Occipital lobe (tissue), 2 donors: ENCODE data around the gene ARHGEF11. TPM values are rescaled to one million over a fixed set of nuclear protein-coding genes. Genes with fewer than 3 reads are reported as not detected.
"Not testable (repeated sequence)": the region's sequence is repeated elsewhere in the genome, so short reads cannot be mapped to it uniquely, and the experiment has no call there.

Source experiments
- DNase-seq: peaks from one replicate; lab custom pipeline; 2025; lab: John Stamatoyannopoulos, UW
- total RNA-seq: library from RNA; depleted of rRNA; stranded (reverse); fragments of >200 nt; gene quantifications from one replicate; pipeline ENCODE4 v1.2.3, GENCODE V29; 2014

Gene ARHGEF11
- total RNA-seq, 1 donor from 2014 or later: 38.4 TPM

DNA sequence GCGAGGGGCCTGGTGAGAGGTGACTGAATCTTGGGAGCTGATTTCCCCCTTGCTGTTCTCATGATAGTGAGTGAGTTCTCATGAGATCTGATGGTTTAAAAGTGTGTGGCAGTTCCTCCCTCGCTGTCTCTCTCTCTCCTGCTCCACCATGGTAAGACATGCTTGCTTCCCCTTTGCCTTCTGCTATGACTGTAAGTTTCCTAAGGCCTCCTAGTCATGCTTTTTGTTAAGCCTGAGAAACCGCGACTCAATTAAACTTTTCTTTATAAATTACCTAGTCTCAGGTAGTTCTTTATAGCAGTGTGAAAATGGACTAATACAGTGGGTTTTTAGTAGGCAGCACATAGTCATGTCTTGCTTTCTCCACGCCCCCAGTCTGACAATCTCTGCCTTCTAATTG is 10.2 kb upstream of the ARHGEF11 start:
- DNase-seq: not testable (repeated sequence)

DNA sequence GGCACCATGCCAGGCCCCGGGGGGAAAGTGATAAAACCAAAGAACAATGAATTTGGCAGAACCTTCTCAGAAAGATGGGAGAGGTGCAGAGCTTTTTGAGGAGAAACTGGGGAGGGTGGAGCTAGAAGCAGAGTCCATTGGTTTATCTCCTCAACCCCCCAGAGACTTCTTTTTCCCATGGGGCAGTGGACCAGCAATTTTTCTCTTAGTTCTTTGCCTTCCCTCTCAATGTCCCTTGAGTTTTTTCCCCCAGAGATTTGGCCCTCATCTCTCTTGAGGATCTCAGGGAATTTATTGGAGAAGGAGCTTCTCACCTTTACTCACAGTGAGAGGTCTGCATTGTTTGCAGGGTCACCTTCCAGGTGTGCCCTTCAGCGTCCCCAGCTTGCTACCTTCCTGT is 5.3 kb upstream of the ARHGEF11 start:
- no peak for DNase-seq

DNA sequence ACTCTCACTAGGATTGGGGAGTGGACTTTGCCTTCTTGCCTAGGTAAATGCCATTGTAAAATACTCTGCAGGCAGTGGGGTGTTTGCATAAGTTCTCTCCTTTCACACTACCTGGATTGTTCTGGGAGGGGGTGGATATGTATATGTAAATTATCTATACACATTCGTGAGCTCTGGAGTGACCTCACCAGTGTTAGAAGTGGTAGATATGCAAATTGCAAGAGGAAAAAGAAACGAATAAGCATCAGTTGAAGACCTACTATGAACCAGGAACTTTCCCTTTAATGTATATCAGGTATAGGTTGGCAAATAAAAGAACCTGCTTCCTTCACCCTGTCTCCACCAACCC is 1.5 kb upstream of the ARHGEF11 start:
- no peak for DNase-seq

DNA sequence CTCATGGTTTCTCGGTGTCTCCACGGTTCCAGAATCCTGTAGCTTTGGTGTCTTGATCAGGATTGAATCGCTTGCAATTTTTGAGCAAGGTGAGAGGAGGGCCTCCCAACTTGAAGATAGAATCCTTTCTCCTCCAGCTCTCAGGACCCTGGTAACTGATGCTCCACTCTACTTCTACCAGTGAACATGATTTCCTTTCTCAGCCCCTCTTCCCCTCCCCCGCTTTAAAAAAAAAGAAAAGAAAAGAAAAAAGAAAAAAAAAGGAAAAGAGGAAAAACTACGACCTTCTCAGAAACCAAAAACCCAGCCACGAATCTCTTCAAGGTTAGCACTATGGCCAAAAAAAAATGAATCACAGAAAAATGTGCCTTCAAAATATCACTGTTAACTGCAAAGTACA is 1.2 kb downstream of the ARHGEF11 start:
- no peak for DNase-seq

DNA sequence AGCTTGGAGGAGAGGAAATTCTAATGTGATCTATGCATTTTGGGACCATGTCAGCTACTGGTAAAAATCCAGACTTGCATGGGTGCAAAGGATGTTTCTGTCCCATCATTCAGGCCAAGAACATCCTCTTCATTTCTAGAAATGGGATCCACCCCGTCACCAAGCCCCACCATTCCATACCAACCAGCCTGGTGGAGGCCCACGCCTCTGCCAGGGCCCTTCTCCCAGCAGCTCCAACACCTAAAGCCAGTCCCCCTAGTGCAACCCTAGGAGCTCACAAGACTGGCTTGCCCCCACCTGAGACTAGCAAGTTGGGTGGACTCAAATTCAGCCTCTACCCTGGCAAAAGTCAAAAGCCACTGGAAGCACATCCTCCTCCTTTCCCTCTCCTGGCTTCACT is 1.9 kb downstream of the ARHGEF11 start:
- DNase-seq: no peak

DNA sequence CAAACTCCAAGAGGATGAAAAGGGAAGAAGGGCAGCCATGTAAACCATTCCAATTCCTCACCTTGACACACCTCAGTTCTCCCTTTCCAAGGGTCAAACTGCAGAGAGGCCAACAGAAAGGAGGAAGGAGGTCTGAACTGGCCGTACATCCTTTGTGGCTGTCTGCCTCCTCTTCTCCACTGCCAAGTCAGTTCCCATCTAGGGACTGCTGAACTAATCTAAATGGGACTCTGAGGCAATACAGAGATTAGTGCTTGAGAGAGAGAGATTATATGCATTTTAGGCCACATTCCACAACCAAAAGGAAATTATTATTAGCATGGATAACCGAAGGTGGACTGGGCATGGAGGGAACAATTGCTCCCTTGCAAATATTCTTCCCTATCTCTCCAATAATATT is 2.7 kb downstream of the ARHGEF11 start:
- no peak for DNase-seq

DNA sequence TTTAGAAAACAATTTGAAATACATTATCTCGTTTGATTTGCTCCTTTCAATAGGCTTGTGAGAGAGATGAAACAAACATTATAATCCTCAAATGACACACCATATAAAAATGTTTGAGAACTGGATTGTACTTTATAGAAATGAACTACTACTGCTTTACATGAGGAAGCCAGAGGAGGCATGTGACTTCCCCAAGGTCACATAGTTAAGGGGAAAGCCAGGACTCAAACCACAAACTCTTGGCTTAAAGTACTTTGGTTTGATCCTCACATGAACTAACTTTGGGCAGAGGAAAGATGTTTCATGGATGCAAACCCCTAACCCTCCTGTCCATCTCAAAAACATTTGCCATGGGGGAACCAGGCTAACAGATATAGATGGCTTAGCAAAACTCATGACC is 4.7 kb downstream of the ARHGEF11 start:
- no peak for DNase-seq

DNA sequence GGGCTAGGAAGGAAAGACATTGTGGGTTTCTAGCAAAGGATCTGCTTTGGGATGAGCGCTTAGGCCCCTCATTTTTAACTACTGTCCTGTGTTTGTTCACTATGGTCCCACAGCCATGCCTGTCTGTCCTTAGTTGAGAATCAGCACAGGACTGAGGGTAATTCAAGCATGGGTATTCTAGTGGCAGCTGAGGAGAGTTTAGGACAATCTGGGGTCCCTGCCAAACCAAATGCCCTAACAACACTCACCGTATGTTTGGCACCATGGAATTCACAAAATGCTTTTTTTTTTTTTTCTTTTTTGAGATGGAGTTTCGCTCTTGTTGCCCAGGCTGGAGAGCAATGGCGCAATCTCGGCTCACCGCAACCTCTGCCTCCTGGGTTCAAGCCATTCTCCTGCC is 10.4 kb downstream of the ARHGEF11 start:
- no peak for DNase-seq

- DNase-seq: no peak
Observed at GRCh38 chr1:157034137-157034800, 11.3 kb downstream of the ARHGEF11 start.

- no peak for DNase-seq
Observed at GRCh38 chr1:157033357-157033876, 12.1 kb downstream of the ARHGEF11 start.

GRCh38 chr1:157032303-157032702 is 13.2 kb downstream of the ARHGEF11 start:
- no peak for DNase-seq

DNA sequence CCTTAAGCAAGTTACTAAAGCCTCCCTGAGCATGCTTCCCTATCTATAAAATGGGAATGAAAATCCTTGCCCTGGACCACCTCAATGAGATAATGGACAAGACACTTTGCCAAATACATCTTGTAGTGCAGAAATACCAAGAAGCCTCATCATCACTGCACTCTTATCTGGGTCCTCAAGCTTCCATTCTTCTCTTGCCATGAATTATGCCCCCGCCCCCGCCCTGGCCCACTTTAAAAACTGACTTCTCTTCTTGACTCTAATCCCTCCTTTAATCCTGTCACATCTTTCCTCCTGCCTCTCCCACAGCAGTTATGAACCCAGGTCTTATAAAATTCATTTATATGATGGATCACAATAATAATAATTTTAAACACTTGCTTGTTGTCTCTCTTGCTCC is 14.8 kb downstream of the ARHGEF11 start:
- no peak for DNase-seq

GRCh38 chr1:157028674-157029073 is 16.9 kb downstream of the ARHGEF11 start:
- DNase-seq: no peak

- DNase-seq: no peak
Observed at GRCh38 chr1:157025856-157026255, 19.7 kb downstream of the ARHGEF11 start.

- no peak for DNase-seq
Observed at GRCh38 chr1:157025385-157025784, 20.2 kb downstream of the ARHGEF11 start.

DNA sequence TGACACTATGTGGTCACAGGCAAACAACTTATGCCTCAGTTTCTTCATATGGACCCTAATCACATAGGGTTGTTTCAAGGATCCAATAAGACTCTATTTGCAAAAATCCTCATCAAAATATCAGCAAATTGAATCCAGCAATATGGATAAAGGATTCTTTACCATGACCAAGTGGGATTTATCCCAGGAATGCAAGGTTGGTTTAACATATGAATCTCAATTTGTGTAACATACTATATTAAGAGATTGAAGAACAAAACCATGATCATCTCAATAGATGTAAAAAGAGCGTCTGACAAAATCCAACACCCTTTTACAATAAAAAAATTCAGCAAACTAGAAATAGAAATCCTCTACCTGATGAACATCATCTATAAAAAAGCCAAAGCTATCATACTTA is 23.9 kb downstream of the ARHGEF11 start:
- DNase-seq: no peak

GRCh38 chr1:157019457-157019856 is 26.1 kb downstream of the ARHGEF11 start:
- DNase-seq: no peak

DNA sequence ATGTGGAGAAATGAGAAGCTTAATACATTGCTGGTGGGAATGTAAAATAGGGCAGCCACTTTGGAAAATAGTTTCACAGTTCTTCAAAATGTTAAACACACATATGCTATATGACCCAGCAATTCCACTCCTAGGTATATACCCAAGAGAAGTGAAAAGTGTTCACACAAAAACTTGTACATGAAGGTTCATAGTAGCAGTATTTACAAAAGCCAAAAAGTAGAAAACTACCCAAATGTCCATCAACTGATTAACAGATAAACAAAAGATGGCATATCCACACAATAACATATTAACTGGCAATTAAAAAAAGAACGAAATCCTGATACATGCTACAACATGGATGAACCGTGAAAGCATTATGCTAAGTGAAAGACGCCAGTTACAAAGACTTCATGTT is 33.7 kb downstream of the ARHGEF11 start:
- no peak for DNase-seq

DNA sequence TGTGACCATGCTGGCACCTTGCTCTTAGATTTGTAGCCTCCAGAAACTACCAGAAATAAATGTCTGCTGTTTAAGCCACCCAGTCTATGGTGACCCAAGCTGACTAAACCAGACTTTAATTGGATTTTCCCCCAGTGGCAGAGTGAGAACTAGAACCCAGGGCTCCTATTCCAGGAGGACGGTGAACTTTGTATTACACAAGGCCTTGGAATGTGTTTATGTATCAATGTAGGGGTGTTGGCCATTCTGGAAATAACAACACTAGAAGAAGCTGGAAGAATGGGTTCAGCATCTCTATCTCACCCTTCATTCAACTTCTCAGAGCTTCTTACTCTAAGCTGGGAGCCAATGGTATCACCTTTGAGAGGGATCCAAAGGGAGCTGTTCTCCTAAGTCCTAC is 37.0 kb downstream of the ARHGEF11 start:
- no peak for DNase-seq

- no peak for DNase-seq
Observed at GRCh38 chr1:157007306-157007705, 38.2 kb downstream of the ARHGEF11 start.

DNA sequence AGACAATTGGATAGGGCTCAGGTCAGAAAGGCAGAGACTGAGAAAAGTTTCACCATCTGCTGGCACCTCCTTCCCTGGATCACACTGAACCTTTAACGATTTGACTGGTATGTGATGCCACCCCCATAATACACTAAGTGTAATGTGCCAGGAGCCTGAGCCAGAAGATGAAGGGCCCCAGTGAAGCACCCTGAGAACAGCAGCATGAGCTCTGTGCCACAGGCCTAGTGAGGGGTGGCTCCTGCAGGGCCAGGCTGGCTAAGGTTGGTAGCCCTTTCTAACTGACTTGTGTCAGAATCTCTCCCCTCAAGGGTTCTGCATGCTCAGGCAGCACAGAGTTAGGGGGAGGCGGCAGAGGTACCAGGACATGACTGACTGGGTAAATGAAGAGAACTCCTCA is 38.9 kb downstream of the ARHGEF11 start:
- DNase-seq: no peak

DNA sequence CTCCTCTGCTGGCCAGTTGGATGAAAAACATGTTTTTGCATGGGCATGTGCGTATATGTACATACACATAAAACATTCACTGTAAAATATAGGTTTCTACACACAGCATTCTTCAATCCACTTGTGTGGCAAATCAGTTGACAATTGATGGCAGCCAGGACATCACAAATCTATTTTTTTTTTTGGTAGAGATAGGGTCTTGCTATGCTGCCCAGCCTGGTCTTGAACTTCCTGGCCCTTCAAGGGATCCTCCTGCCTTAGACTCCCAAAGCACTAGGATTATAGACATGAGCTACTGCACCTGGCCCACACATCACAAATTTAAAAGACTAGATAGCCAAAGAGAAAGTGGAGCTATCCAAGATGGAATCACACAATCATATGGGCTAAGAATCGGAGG is 39.6 kb downstream of the ARHGEF11 start:
- no peak for DNase-seq

- no peak for DNase-seq
Observed at GRCh38 chr1:157004806-157005205, 40.7 kb downstream of the ARHGEF11 start.

DNA sequence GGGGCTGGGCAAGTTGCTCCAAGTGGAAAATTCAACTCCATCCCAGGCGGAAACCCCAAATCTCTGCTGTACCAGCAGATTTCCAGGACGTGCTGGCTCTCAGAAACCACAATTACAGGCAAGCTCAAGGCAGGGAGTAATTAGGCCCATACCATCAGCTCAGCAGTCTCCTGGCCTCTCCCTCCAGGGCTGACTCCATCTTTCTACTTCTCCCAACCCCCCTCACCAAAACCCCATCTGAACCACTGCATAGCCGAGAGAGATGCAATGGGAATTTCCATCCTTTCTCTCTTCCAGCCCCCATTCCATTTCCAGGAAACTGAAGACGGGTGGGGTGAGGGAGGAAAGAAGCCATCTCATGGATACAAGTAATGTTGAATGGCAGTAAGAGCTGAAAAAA is 41.2 kb downstream of the ARHGEF11 start:
- no peak for DNase-seq
